OCI-LY1 (cell line): ENCODE results near the gene FOXA1.

Experiments used
- EZH2 ChIP-seq: fragments of 200-600 bp; sonication (generic), shearing (Covaris generic); IDR thresholded peaks from 2 replicates; pipeline ENCODE4 v1.8.0; 2017; ENCODE audit warnings: borderline replicate concordance, mixed run types, mild to moderate bottlenecking, antibody characterized with exemption, low read length, moderate library complexity, mixed read lengths
- TF ChIP-seq, protein P1 (sequence below): fragments of 200-600 bp; sonication (generic), shearing (Covaris generic); IDR thresholded peaks from 2 replicates; pipeline ENCODE4 v1.5.1; 2017; ENCODE audit warnings: mild to moderate bottlenecking, antibody characterized with exemption, low read length, moderate library complexity, mixed read lengths

GRCh38 chr14:37563189-37563588 is 31.9 kb downstream of the FOXA1 start:
- TF ChIP-seq, protein P1, sequence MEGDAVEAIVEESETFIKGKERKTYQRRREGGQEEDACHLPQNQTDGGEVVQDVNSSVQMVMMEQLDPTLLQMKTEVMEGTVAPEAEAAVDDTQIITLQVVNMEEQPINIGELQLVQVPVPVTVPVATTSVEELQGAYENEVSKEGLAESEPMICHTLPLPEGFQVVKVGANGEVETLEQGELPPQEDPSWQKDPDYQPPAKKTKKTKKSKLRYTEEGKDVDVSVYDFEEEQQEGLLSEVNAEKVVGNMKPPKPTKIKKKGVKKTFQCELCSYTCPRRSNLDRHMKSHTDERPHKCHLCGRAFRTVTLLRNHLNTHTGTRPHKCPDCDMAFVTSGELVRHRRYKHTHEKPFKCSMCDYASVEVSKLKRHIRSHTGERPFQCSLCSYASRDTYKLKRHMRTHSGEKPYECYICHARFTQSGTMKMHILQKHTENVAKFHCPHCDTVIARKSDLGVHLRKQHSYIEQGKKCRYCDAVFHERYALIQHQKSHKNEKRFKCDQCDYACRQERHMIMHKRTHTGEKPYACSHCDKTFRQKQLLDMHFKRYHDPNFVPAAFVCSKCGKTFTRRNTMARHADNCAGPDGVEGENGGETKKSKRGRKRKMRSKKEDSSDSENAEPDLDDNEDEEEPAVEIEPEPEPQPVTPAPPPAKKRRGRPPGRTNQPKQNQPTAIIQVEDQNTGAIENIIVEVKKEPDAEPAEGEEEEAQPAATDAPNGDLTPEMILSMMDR, result no peak
- TF ChIP-seq EZH2, result no peak
